ENCODE measurements around the gene BDH2. TPM values are rescaled to one million over a fixed set of nuclear protein-coding genes. Genes with fewer than 3 reads are reported as not detected.

BDH2 gene
- total RNA-seq, 1 experiment from 2014 or later = 40.2 TPM

GRCh38 chr4:103085555-103086196, 14.0 kb downstream of the BDH2 start:
- no CpG with 5 or more reads among the region's 2 CpGs for WGBS (ENCODE audit: extremely low coverage, insufficient read length, low lambda C conversion rate)
- H3K9me3 ChIP-seq (ENCODE audit: control insufficient read depth, low read depth, low read length) = no peaks in the 10 kb centered on the region

More at GRCh38 chr4:103085555-103086196, 14.0 kb downstream of the BDH2 start:
- no peaks in the 10 kb centered on the region for H3K9me3 Mint-ChIP-seq
- no peaks in the 10 kb centered on the region for H3K4me1 Mint-ChIP-seq
- no peaks in the 10 kb centered on the region; the same call in 1 of the 2 replicates for H3K27me3 Mint-ChIP-seq (ENCODE audit: low read depth)
- H2BK15ac ChIP-seq (ENCODE audit: low read depth, low read length) = no peak overlapping the region
- TF ChIP-seq CTCF (conservative IDR thresholded peaks at IDR 0.05) = no peak
- no peak overlapping the region for H3K23ac ChIP-seq (ENCODE audit: insufficient read length, low read depth, low read length)
- H3K4me3 Mint-ChIP-seq = no peak overlapping the region
- no peak overlapping the region for H3K14ac ChIP-seq (ENCODE audit: insufficient read depth, low read length)
- H2BK5ac ChIP-seq (ENCODE audit: insufficient read length, low read length) = no peak overlapping the region
- H4K91ac ChIP-seq (ENCODE audit: insufficient read length, low read depth, low read length) = no peak overlapping the region
- no peak overlapping the region for H3K4ac ChIP-seq (ENCODE audit: low read depth, low read length)
- H4K8ac ChIP-seq (replicated peaks; ENCODE audit: insufficient read length, low read depth, low read length) = no peak overlapping the region
- H2BK12ac ChIP-seq (ENCODE audit: insufficient read length, low read depth, low read length) = no peak overlapping the region
- H2BK120ac ChIP-seq (ENCODE audit: low read depth, low read length, poor library complexity, severe bottlenecking) = no peak overlapping the region
- no peaks in the 10 kb centered on the region for H3K23me2 ChIP-seq (ENCODE audit: insufficient read length, low read depth, low read length, poor library complexity, severe bottlenecking)
- H2BK20ac ChIP-seq (ENCODE audit: low read depth, low read length, poor library complexity, severe bottlenecking) = no peak overlapping the region
- H4K20me1 ChIP-seq (ENCODE audit: control insufficient read depth, insufficient read depth, insufficient read length) = no peaks in the 10 kb centered on the region
- H3K27me3 ChIP-seq (ENCODE audit: insufficient read depth, low read length) = no peaks in the 10 kb centered on the region
- H3T11ph ChIP-seq (ENCODE audit: low read length) = no peak overlapping the region
- H3K56ac ChIP-seq (ENCODE audit: insufficient read length, low read depth, low read length) = no peak overlapping the region
- no peak overlapping the region for H3K4me2 ChIP-seq (ENCODE audit: insufficient read depth, insufficient read length, low read length)
- H3K18ac ChIP-seq (ENCODE audit: insufficient read length, low read depth, low read length) = no peak overlapping the region
- H4K5ac ChIP-seq (ENCODE audit: insufficient read length, low read depth, low read length) = no peak overlapping the region
- H3K9ac ChIP-seq (ENCODE audit: extremely low read depth, insufficient read length, low read length) = no peak overlapping the region
- no peaks in the 10 kb centered on the region for H3K79me1 ChIP-seq (ENCODE audit: insufficient read depth, low read depth, low read length, poor library complexity, severe bottlenecking)
- no peak overlapping the region for H2AFZ ChIP-seq (ENCODE audit: low read length)
- DNase-seq = no peak
- H3K79me2 ChIP-seq (ENCODE audit: insufficient read depth, low read length) = no peaks in the 10 kb centered on the region
- H3K27ac Mint-ChIP-seq = no peak overlapping the region
- H2AK5ac ChIP-seq (ENCODE audit: insufficient read length, low read length) = no peak overlapping the region
- no peaks in the 10 kb centered on the region for H3K4me1 ChIP-seq (ENCODE audit: insufficient read depth, low read length)
- H3K27ac ChIP-seq (ENCODE audit: insufficient read length, low read depth, low read length) = no peak overlapping the region
- peaks cover 9 to 47% (median 44%) of the 10 kb centered on the region in 3 experiments; a peak in 6 of 7 replicates for H3K36me3 Mint-ChIP-seq (ENCODE audit: insufficient read depth in 1 of 3, low read depth in 3 of 3)

All from H9 (cell line).